Activated CD4-positive, alpha-beta T cell treated with anti-CD3 and anti-CD28 coated beads for 36 hours (primary cell): ENCODE data around the gene VPS26B. TPM values are rescaled to one million over a fixed set of nuclear protein-coding genes. Genes with fewer than 3 reads are reported as not detected.
A peak's percentile ranks its signal among the peaks of the same experiment; 100 is the strongest.

Source experiments
- ATAC-seq: fragments of 200-7000 bp; cut with Tn5 transposase; one replicate; pipeline ENCODE4 v1.10.0; 2021; ENCODE audit warnings: mild to moderate bottlenecking, moderate library complexity
- CTCF ChIA-PET: fragments of 350-600 bp; sonication (Branson Sonifier 250); formaldehyde crosslinking; loops from one replicate; lab custom pipeline; 2021; ENCODE audit warnings: antibody characterized with exemption; lab: Charles Lee
- POLR2A ChIA-PET: fragments of 350-600 bp; sonication (Branson Sonifier 250); formaldehyde crosslinking; loops from one replicate; lab custom pipeline; 2021; ENCODE audit warnings: antibody characterized with exemption, inconsistent platforms; lab: Charles Lee
- DNase-seq: peaks from one replicate; pipeline ENCODE4 v3.0.0-alpha.2; 2020
- H3K27ac Mint-ChIP-seq: one replicate; pipeline ENCODE4 v1.8.0; 2021; ENCODE audit warnings: mixed read lengths
- H3K27me3 Mint-ChIP-seq: one replicate; pipeline ENCODE4 v1.8.0; 2021; ENCODE audit warnings: mixed read lengths
- H3K36me3 Mint-ChIP-seq: one replicate; pipeline ENCODE4 v1.8.0; 2021; ENCODE audit warnings: low read depth, mixed read lengths
- H3K4me1 Mint-ChIP-seq: one replicate; pipeline ENCODE4 v1.8.0; 2021; ENCODE audit warnings: mixed read lengths
- H3K4me3 Mint-ChIP-seq: one replicate; pipeline ENCODE4 v1.8.0; 2021; ENCODE audit warnings: mild to moderate bottlenecking, moderate library complexity, mixed read lengths
- H3K9me3 Mint-ChIP-seq: one replicate; pipeline ENCODE4 v1.8.0; 2021; ENCODE audit warnings: low read depth, mixed read lengths
- intact Hi-C, 2 experiments: fragments of 100-400 bp; cut with DNase I in 1 of 2; cut with micrococcal nuclease in 1 of 2; formaldehyde crosslinking; loops; one replicate each; pipeline versions ENCODE4 v1.14.2 to v1.15.1; 2022 to 2024; cut with DNase I, micrococcal nuclease
- total RNA-seq, 2 experiments: library from RNA; stranded (reverse); gene quantifications; one replicate each; pipeline ENCODE4 v1.2.3, GENCODE V29; 2021

The VPS26B gene
- total RNA-seq, 2 experiments from 2014 or later, result 32.4 to 32.5 TPM

GRCh38 chr11:134270250-134270714 lies 45.8 kb downstream of the VPS26B start:
- DNase-seq, result peak; percentile 36
- ChIA-PET POLR2A (no interaction called here), CTCF (interaction anchor here (0.6 to 1.8 kb wide), 6 partner anchors 8 to 354 kb away, joined by 3 to 7 read pairs (median 3); partner anchors contain the start of gene ACAD8)
- Mint-ChIP-seq H3K9me3 (no peaks in the 10 kb centered on the region), H3K27me3 (no peaks in the 10 kb centered on the region), H3K36me3 (no peaks in the 10 kb centered on the region), H3K4me1 (peaks cover 41% of the 10 kb centered on the region), H3K27ac (peak overlapping the region; percentile 20), H3K4me3 (no peak overlapping the region)
- ATAC-seq, result peak; percentile 38
- intact Hi-C loops, result no loop called here

- DNase-seq (no peak), ATAC-seq (no peak)
- H3K36me3 Mint-ChIP-seq, result no peaks in the 10 kb centered on the region
- intact Hi-C loops, result no loop called here
- POLR2A ChIA-PET, result no interaction called here
- no peak overlapping the region for H3K27ac Mint-ChIP-seq
- H3K27me3 Mint-ChIP-seq, result no peaks in the 10 kb centered on the region
- peaks cover 43% of the 10 kb centered on the region for H3K4me1 Mint-ChIP-seq
- no peaks in the 10 kb centered on the region for H3K9me3 Mint-ChIP-seq
- H3K4me3 Mint-ChIP-seq, result no peak overlapping the region
- CTCF ChIA-PET, result interaction anchor here (2.7 to 4.7 kb wide), 2 partner anchors 10 to 17 kb away, joined by 13 to 33 read pairs; partner anchors contain the start of genes ACAD8 and THYN1
Measured at GRCh38 chr11:134271978-134272377, 47.5 kb downstream of the VPS26B start.

GRCh38 chr11:134272381-134273316 lies 48.2 kb downstream of the VPS26B start:
- H3K27ac Mint-ChIP-seq, result no peak overlapping the region
- no peak overlapping the region for H3K4me3 Mint-ChIP-seq
- ChIA-PET POLR2A (no interaction called here), CTCF (interaction anchor here (0.7 to 4.7 kb wide), 7 partner anchors 7 to 237 kb away, joined by 3 to 33 read pairs (median 5); partner anchors contain the start of genes ACAD8, THYN1 and VPS26B)
- peaks cover 45% of the 10 kb centered on the region for H3K4me1 Mint-ChIP-seq
- no peak for ATAC-seq
- no peak for DNase-seq
- intact Hi-C loops, result no loop called here
- peaks cover 3% of the 10 kb centered on the region for H3K27me3 Mint-ChIP-seq
- no peaks in the 10 kb centered on the region for H3K9me3 Mint-ChIP-seq
- peaks cover 4% of the 10 kb centered on the region for H3K36me3 Mint-ChIP-seq

- DNase-seq, result no peak
- Mint-ChIP-seq H3K4me1 (peaks cover 45% of the 10 kb centered on the region), H3K9me3 (no peaks in the 10 kb centered on the region), H3K4me3 (no peak overlapping the region), H3K36me3 (peaks cover 8% of the 10 kb centered on the region), H3K27me3 (peaks cover 3% of the 10 kb centered on the region), H3K27ac (no peak overlapping the region)
- intact Hi-C loops, result no loop called here
- ATAC-seq, result no peak
- CTCF ChIA-PET, result interaction anchor here (0.6 to 4.7 kb wide), 10 partner anchors 8 to 238 kb away, joined by 3 to 33 read pairs (median 5); partner anchors contain the start of genes ACAD8, THYN1 and VPS26B
- POLR2A ChIA-PET, result interaction anchor here (0.6 kb wide), 4 partner anchors 14 to 329 kb away, joined by 3 to 7 read pairs (median 4); no protein-coding TSS in a partner anchor
Measured at GRCh38 chr11:134273317-134273712, 48.8 kb downstream of the VPS26B start.

GRCh38 chr11:134275188-134275533 lies 50.7 kb downstream of the VPS26B start:
- ChIA-PET CTCF (interaction anchor here (0.9 to 4.7 kb wide), 11 partner anchors 9 to 91 kb away, joined by 3 to 33 read pairs (median 5); partner anchors contain the start of genes ACAD8, NCAPD3, THYN1 and VPS26B), POLR2A (interaction anchor here (0.7 to 1.2 kb wide), 2 partner anchors 22 to 24 kb away, joined by 3 read pairs; partner anchors contain the start of genes ACAD8 and THYN1)
- H3K4me3 Mint-ChIP-seq, result peak overlapping the region; percentile 96
- ATAC-seq (no peak), DNase-seq (no peak)
- peak overlapping the region; percentile 96 for H3K27ac Mint-ChIP-seq
- peaks cover 15% of the 10 kb centered on the region for H3K36me3 Mint-ChIP-seq
- H3K9me3 Mint-ChIP-seq, result no peaks in the 10 kb centered on the region
- H3K27me3 Mint-ChIP-seq, result peaks cover 3% of the 10 kb centered on the region
- peaks cover 46% of the 10 kb centered on the region for H3K4me1 Mint-ChIP-seq
- intact Hi-C loops, result loop anchor here (1.0 to 5.0 kb wide), 3 partner anchors 22 to 328 kb away; partner anchors contain the start of genes ACAD8 (in 2 of the 2), THYN1 (in 2 of the 2) and GLB1L2 (in 1 of the 2)

- peaks cover 3% of the 10 kb centered on the region for H3K27me3 Mint-ChIP-seq
- no peaks in the 10 kb centered on the region for H3K9me3 Mint-ChIP-seq
- CTCF ChIA-PET, result interaction anchor here (0.6 to 4.7 kb wide), 14 partner anchors 9 to 332 kb away, joined by 3 to 33 read pairs (median 5); partner anchors contain the start of genes ACAD8, NCAPD3 and THYN1
- H3K27ac Mint-ChIP-seq, result peak within 1 kb of the TSS; percentile 96
- POLR2A ChIA-PET, result interaction anchor here (0.6 to 1.2 kb wide), 7 partner anchors 12 to 81 kb away, joined by 3 to 7 read pairs (median 3); partner anchors contain the start of genes ACAD8, THYN1 and VPS26B
- intact Hi-C loops, result loop anchor here (1.0 to 5.0 kb wide), 5 partner anchors 22 to 328 kb away; partner anchors contain the start of genes ACAD8 (in 2 of the 2), GLB1L2 (in 2 of the 2), THYN1 (in 2 of the 2) and VPS26B (in 1 of the 2)
- H3K4me1 Mint-ChIP-seq, result peaks cover 40% of the 10 kb centered on the region
- peak within 1 kb of the TSS; percentile 96 for H3K4me3 Mint-ChIP-seq
- DNase-seq (peak; percentile 89), ATAC-seq (peak; percentile 80)
- H3K36me3 Mint-ChIP-seq, result peaks cover 15% of the 10 kb centered on the region
Measured at GRCh38 chr11:134275534-134276395, 51.3 kb downstream of the VPS26B start, which contains the start of gene GLB1L3. Gene GLB1L3 (plus strand): TSS chr11:134276379. CDS start chr11:134276741, 362 bp downstream.

- Mint-ChIP-seq H3K9me3 (no peaks in the 10 kb centered on the region), H3K36me3 (peaks cover 15% of the 10 kb centered on the region), H3K4me3 (peak overlapping the region; percentile 96), H3K27me3 (peaks cover 3% of the 10 kb centered on the region), H3K4me1 (peaks cover 37% of the 10 kb centered on the region), H3K27ac (peak overlapping the region; percentile 96)
- intact Hi-C loops, result loop anchor here (1.0 to 5.0 kb wide), 4 partner anchors 52 to 329 kb away; partner anchors contain the start of genes GLB1L2 (in 2 of the 2) and VPS26B (in 1 of the 2)
- ChIA-PET CTCF (interaction anchor here (0.8 to 4.7 kb wide), 12 partner anchors 10 to 329 kb away, joined by 3 to 33 read pairs (median 5); partner anchors contain the start of genes ACAD8, NCAPD3 and THYN1), POLR2A (interaction anchor here (0.6 to 1.2 kb wide), 6 partner anchors 13 to 80 kb away, joined by 3 to 7 read pairs (median 4); partner anchors contain the start of gene VPS26B)
- no peak for ATAC-seq
- peak; percentile 40 for DNase-seq
Measured at GRCh38 chr11:134276396-134277182, 52.1 kb downstream of the VPS26B start.

GRCh38 chr11:134277183-134278001 lies 52.9 kb downstream of the VPS26B start:
- Mint-ChIP-seq H3K27me3 (peaks cover 3% of the 10 kb centered on the region), H3K36me3 (peaks cover 15% of the 10 kb centered on the region), H3K4me1 (peaks cover 35% of the 10 kb centered on the region), H3K9me3 (no peaks in the 10 kb centered on the region), H3K27ac (peak overlapping the region; percentile 65), H3K4me3 (peak overlapping the region; percentile 76)
- CTCF ChIA-PET, result interaction anchor here (0.6 to 2.1 kb wide), 4 partner anchors 11 to 34 kb away, joined by 3 to 8 read pairs (median 4); partner anchors contain the start of genes ACAD8 and THYN1
- intact Hi-C loops, result loop anchor here (5.0 kb wide), 2 partner anchors 55 to 330 kb away; partner anchors contain the start of gene GLB1L2 (in 1 of the 2)
- no peak for DNase-seq
- POLR2A ChIA-PET, result no interaction called here
- no peak for ATAC-seq

- Mint-ChIP-seq H3K27ac (no peak overlapping the region), H3K4me1 (peaks cover 25% of the 10 kb centered on the region), H3K27me3 (peaks cover 3% of the 10 kb centered on the region), H3K9me3 (no peaks in the 10 kb centered on the region), H3K4me3 (no peak overlapping the region), H3K36me3 (peaks cover 15% of the 10 kb centered on the region)
- ChIA-PET CTCF (interaction anchor here (0.6 to 1.2 kb wide), 2 partner anchors 9 to 109 kb away, joined by 3 read pairs; no protein-coding TSS in a partner anchor), POLR2A (no interaction called here)
- ATAC-seq (no peak), DNase-seq (no peak)
- intact Hi-C loops, result loop anchor here (5.0 kb wide), 2 partner anchors 54 to 331 kb away; partner anchors contain the start of gene GLB1L2 (in 1 of the 2)
Measured at GRCh38 chr11:134278356-134278755, 53.9 kb downstream of the VPS26B start.
